COLO829 (cell line): Measurements from ENCODE around the gene MPO.

ENCODE experiments used
- DNase-seq: peaks from one replicate; pipeline ENCODE4 v3.0.0; 2012; ENCODE audit warnings: low spot score

The MPO gene, protein sequence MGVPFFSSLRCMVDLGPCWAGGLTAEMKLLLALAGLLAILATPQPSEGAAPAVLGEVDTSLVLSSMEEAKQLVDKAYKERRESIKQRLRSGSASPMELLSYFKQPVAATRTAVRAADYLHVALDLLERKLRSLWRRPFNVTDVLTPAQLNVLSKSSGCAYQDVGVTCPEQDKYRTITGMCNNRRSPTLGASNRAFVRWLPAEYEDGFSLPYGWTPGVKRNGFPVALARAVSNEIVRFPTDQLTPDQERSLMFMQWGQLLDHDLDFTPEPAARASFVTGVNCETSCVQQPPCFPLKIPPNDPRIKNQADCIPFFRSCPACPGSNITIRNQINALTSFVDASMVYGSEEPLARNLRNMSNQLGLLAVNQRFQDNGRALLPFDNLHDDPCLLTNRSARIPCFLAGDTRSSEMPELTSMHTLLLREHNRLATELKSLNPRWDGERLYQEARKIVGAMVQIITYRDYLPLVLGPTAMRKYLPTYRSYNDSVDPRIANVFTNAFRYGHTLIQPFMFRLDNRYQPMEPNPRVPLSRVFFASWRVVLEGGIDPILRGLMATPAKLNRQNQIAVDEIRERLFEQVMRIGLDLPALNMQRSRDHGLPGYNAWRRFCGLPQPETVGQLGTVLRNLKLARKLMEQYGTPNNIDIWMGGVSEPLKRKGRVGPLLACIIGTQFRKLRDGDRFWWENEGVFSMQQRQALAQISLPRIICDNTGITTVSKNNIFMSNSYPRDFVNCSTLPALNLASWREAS

GRCh38 chr17:58280480-58281217 is at the start of gene MPO:
MPO (minus strand) TSS chr17:58280935; CDS start chr17:58280758, 177 bp downstream.
- no peak for DNase-seq

DNA sequence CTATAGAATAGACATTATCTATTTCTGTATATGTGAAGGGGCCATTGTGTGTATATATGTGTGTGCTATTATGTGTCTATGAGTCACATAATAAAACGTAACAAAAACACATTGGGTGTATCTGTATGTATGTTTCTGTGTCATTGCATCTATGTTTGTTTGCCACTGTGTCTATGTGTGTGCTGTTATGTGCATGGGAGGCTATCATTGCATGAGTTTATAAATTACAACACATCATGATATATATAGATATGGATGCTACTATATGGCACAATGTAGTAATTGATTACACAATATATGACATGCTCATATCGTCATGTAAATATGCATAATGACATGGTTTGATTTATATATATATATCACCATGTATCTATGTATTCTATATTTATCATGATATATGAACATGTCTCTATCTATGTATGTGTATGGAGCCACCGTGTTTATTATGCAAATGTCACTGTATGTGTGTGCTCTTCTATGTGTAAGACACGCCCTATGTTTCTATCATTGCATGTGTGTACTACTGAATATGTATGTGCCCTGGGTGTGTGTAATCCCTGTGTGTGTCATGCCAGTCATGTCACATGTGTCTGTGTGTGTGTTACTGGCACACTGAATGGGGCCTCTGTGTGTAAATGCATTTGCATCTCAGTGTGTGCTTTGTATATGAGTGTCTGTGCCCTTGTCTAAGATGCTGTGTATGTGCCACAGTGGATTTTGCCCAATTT is 49.2 kb upstream of the MPO start:
- no peak for DNase-seq

- no peak for DNase-seq
Measured at GRCh38 chr17:58329035-58329809, 48.5 kb upstream of the MPO start.

DNA sequence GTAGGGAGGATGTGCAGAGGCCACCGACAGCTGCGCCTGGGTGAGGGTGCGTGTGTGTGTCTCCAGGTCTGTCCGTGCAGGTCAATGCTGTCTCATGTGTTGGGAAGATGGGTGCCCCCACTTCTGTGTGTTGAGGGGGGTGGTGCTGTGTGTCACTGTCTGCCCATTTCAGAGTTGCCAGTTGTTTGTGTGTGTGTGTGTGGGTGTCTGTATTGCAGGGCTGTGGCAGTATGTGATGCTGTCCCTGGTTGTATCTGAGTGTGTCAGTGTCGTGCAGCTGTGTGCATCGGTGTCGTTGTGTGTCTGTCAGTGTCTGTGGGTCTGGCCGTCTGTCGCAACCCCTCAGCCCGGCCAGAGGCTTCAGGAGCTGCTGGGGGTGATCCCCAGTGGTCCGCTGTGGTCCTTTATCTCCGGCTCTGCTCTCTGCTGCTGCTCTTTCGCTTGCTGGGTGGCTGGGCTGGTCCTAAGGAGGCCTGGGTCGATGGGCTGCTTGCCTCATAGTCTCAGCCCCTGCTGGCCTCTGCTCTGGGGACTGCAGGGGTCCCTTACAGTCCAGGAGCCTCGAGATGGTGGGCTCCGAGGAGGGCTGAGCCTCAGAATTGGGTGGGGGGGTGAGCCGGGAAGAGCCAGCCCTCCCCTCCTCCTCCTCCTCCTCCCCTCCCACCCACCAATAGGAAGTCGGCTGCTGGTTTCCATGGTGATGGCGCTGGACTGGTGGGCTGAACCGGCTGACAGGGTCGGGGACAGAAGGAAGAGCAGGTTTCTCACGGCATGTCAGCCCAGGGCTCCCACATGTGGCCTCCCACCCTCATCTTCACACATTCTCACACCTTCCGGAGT is 47.7 kb upstream of the MPO start, which contains the start of gene TSPOAP1:
Gene TSPOAP1 (minus strand): TSS at position 601 of the 840 bp plus-strand sequence. CDS start 875 bp downstream, outside the sequence.
- no peak for DNase-seq

DNA sequence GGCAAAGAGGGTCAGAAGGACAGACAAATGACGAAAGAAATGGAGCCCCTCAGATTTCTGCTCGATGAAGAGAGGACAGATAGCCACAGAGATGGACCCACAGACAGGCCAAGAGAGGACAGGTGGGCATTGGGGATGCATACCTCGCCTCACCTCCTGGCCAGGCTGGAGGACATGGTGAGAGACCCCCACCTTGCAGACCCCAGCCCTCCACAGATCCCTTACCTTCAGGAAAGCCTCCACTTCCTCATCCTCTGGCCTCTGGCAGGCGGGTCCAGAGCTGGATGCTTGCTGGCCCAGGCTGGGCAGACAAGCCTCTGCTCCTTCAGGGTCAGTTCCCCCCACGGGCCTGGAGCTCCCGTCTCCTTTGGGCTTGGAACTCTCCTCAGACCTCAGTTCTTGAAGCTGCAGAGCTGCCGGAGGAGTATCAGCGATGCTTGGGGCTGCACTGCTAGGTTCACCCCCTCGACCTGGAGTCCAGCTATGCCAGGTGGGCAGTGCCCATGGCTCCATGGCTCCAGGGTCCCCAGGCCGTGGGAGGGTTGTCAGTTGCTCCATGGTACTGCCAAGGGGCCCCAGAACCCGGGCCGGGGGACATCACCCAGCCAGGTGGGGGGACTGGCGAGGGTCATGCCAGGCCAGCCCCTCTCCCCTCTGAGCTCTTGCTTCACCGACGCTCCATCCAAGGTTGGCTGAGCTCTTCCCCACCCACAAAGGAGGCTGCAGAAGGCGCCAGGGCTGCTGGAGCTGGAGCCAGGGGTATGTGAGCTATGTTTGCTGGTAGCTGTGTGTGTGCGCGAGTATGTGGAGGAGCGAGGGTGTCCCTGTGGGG is 46.8 kb upstream of the MPO start:
- no peak for DNase-seq

GRCh38 chr17:58326609-58327362 is 46.1 kb upstream of the MPO start:
- no peak for DNase-seq

- no peak for DNase-seq
Measured at GRCh38 chr17:58325976-58326468, 45.3 kb upstream of the MPO start.

- no peak for DNase-seq
Measured at GRCh38 chr17:58325289-58325726, 44.6 kb upstream of the MPO start.

DNA sequence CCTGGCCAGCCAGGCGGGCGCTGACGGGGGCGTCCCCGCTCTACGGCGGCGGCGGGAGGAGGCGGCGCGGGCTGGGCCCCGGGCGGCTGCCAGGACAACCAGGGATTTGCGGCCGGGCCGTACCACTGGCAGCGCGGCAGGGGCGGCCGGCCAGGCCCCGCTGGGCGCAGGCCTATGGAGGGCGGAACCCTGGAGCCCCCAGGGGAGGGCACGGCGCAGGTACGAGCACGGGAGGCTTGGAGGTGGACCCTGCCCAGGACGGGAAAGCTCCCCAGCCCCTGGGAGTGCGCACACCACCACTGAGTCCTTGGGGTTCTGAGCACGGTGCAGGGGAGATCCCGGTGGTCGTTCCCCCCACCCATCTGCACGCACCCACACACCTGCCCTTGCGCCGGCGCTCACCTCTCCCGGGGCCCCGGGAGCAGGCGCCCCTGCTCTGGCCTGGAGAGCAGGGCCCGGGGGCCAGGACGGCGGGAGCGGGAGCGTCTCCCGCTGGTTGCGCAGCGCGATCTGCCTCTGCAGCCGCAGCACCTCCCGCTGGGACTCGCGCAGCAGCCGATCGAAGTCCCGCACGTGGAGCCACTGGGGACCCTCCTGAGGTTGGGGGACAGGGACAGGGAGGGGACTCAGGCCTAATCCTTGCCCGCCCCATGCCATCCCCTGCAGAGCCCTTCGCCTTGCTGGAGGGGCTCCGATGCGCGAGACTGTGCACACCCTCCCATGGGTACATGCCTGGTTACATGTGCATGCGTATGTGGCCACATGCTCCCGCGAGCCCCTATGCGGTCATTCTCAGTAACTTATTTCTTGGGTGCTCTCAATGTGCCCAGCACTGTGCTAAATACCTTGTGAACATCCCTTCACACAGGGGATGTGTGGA is 43.9 kb upstream of the MPO start:
- no peak for DNase-seq

DNA sequence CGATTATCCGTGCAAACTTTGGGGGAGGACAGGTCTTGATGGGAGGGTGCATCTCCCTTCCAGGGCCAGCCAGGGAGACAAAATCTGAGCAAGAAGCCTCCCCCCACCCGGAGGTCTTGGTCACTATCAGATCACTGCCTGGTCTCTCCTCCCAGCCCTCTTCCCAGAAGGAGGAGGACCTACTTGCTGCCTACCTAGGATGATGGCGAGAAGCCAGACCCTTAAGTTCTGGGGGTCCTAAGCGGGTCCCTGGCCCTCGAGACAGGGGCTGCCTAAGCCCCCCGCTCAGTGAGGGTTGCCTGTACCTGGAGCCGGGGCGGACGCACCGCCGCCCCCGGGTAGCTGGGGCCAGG is 43.3 kb upstream of the MPO start:
- DNase-seq = no peak

GRCh38 chr17:58323366-58324055 is 42.8 kb upstream of the MPO start:
- DNase-seq = no peak

DNA sequence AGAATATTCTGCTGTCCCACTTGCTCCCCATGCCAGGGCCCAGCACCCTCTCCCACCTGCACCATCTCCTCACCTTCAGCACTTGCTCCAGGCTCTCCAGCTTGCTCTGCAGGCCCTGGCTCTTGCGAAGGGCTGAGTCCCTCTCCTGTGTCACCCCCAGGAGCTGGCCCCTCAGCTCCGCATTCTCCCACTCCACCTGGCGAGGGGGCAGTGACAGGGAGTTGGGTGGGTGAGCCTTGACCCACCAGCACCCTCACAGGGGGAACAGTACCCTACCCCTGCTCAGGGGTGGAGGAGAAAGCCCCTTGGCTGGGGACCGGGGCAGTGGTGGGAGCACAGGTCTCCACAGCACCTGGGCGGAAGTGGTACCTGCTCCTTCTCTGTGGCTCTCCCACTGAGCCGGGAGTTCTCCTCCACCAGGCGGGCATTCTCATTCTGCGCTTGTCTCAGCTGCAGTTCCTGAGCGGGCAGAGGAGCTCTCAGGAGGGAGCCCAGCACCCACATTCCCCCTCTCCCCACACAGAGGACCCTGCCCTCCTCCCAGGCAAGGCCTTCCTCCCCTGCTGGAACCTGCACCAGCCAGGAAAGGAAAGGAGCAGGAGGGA is 41.9 kb upstream of the MPO start:
- DNase-seq = no peak

- no peak for DNase-seq
Measured at GRCh38 chr17:58321571-58322525, 41.1 kb upstream of the MPO start.

DNA sequence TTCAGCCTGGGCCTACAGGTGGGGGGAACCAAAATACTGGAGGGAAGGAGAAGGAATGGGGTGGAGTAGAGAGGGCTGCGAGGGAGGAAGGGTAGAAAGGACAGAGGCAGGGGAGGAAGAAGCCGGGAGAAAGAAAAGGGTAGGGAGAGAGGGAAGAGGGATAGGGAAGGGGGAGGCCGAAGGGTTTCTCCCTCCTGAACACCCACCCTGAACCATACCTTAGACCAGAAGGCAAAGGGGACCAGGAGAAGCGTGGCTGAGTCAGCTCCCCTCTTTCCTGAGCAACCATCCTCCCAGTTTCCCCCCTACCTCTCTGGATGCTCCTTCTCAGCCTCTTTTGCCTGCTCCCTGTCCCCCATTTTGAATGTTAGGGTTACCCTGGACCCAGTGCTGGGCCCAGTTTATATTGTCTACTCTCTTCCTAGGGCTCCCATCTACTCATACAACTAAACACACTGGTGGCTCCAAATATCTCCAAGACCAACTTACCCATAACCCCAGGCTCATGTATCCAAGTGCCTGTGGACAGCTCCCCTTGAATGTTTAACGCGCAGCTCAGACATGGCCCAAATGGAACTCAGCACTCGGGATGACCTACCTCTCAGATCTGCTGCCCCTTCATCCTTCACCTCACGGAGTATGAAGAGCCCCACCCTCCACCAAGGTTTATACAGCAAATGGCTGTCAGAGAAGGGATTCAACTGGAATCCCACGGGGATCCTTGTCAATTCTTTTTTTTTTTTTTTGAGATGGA is 40.0 kb upstream of the MPO start:
- no peak for DNase-seq
